Neuron (in vitro differentiated cells): ENCODE measurements around the gene ATG2A.

ENCODE experiments used
- H2AFZ ChIP-seq: one replicate; pipeline ENCODE4 v1.6.1; 2013; ENCODE audit warnings: low read depth, mild to moderate bottlenecking, inconsistent platforms, low read length, moderate library complexity
- H3K27me3 ChIP-seq: one replicate; pipeline ENCODE4 v1.6.1; 2013; ENCODE audit warnings: low read length; ENCODE audit not compliant: insufficient read depth
- H3K36me3 ChIP-seq: one replicate; pipeline ENCODE4 v1.6.1; 2013; ENCODE audit warnings: low read length; ENCODE audit not compliant: insufficient read depth
- H3K4me1 ChIP-seq: one replicate; pipeline ENCODE4 v1.6.1; 2013; ENCODE audit warnings: low read length; ENCODE audit not compliant: insufficient read depth
- H3K4me3 ChIP-seq: 2 replicates; pipeline ENCODE4 v1.5.1; 2013; ENCODE audit warnings: mild to moderate bottlenecking, low read length, moderate library complexity
- H3K9me3 ChIP-seq: one replicate; pipeline ENCODE4 v1.6.1; 2013; ENCODE audit warnings: low read length

ATG2A gene

GRCh38 chr11:64916775-64917662, at the start of gene ATG2A:
ATG2A (minus strand) TSS chr11:64917209; CDS start chr11:64917135, 74 bp downstream.
- Histone ChIP-seq H3K4me1 (peaks cover 17% of the 10 kb centered on the region), H3K4me3 (peak within 1 kb of the TSS; percentile 79), H3K36me3 (peaks cover 13% of the 10 kb centered on the region), H3K27me3 (no peaks in the 10 kb centered on the region), H2AFZ (peak within 1 kb of the TSS; percentile 78), H3K9me3 (no peaks in the 10 kb centered on the region)

GRCh38 chr11:64963072-64963631, 46.1 kb upstream of the ATG2A start:
- Histone ChIP-seq H3K4me1 (no peaks in the 10 kb centered on the region), H3K4me3 (no peak overlapping the region), H3K36me3 (no peaks in the 10 kb centered on the region), H3K9me3 (no peaks in the 10 kb centered on the region), H3K27me3 (peaks cover 5% of the 10 kb centered on the region), H2AFZ (no peak overlapping the region)

DNA sequence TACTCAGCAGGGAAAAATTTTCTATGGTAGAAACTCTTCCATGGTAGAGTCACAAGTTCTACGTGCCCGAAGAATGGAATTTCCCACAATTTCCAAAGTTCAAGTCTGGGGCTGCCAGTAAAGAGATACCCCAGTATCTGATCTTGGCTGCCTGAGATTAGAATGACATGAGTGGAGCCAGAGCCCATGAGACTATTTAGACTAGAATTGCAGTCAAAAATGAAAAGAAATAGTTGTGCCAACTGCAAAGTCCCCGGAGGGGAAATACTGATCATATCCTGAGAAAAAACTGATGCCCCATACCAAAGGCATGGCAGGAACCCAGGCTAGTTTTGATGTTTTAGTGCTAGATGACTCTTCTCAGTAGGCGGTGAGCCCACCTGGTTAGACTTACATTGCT, 43.7 kb upstream of the ATG2A start:
- no peak overlapping the region for H2AFZ ChIP-seq
- H3K27me3 ChIP-seq = peaks cover 3% of the 10 kb centered on the region
- no peak overlapping the region for H3K4me3 ChIP-seq
- no peaks in the 10 kb centered on the region for H3K9me3 ChIP-seq
- no peaks in the 10 kb centered on the region for H3K4me1 ChIP-seq
- H3K36me3 ChIP-seq = no peaks in the 10 kb centered on the region

- H3K27me3 ChIP-seq = peaks cover 3% of the 10 kb centered on the region
Measured at GRCh38 chr11:64959498-64959897, 42.5 kb upstream of the ATG2A start.

DNA sequence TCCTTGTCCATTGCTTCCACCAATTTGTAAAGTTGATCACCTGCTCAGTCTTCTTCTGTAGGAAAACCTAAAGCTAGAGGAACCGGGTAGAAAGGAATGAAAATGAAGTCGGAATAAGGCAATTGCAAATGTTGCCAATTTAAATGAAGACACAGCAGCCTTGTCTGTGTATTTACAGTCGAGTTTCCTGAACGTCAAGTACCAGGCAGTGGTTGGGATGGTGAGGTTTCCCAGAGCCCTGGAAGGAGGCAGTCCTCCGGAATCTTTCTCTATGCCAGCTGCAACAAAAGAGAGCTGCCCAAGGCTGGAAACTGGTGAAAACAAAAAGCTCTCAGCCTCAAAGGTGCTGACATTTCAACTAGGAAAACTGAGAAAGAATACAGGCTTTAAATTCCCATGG, 37.2 kb upstream of the ATG2A start:
- H3K36me3 ChIP-seq = no peaks in the 10 kb centered on the region

More at GRCh38 chr11:64959498-64959897, 42.5 kb upstream of the ATG2A start:
- Histone ChIP-seq H2AFZ (no peak overlapping the region), H3K36me3 (no peaks in the 10 kb centered on the region), H3K4me1 (no peaks in the 10 kb centered on the region), H3K9me3 (no peaks in the 10 kb centered on the region), H3K4me3 (no peak overlapping the region)

DNA sequence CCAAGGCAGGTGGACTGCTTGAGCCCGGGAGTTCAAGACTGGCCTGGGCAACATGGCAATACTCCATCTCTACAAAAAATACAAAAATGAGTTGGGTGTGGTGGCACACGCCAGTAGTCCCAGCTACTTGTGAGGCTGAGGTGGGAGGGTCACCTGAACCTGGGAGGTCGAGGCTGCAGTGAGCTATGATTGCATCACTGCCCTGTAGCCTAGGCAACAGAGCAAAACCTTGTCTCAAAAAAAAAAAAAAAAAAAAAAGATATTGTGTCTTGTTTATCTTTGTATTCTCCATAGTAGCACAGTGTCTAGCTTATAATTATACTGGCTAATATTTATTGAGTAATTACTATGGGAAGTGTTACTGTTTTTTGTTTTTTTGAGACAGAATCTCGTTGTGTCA, 34.5 kb upstream of the ATG2A start:
- Histone ChIP-seq H3K4me3 (no peak overlapping the region), H3K27me3 (peaks cover 7% of the 10 kb centered on the region), H3K36me3 (no peaks in the 10 kb centered on the region), H3K9me3 (no peaks in the 10 kb centered on the region), H3K4me1 (no peaks in the 10 kb centered on the region), H2AFZ (no peak overlapping the region)

More for the DNA sequence above, 37.2 kb upstream of the ATG2A start:
- H3K4me1 ChIP-seq = no peaks in the 10 kb centered on the region
- H3K27me3 ChIP-seq = peaks cover 4% of the 10 kb centered on the region
- no peaks in the 10 kb centered on the region for H3K9me3 ChIP-seq
- H3K4me3 ChIP-seq = no peak overlapping the region
- no peak overlapping the region for H2AFZ ChIP-seq

GRCh38 chr11:64947208-64947814, 30.3 kb upstream of the ATG2A start:
- Histone ChIP-seq H3K27me3 (peaks cover 16% of the 10 kb centered on the region), H3K4me1 (no peaks in the 10 kb centered on the region), H2AFZ (no peak overlapping the region), H3K9me3 (no peaks in the 10 kb centered on the region), H3K36me3 (no peaks in the 10 kb centered on the region), H3K4me3 (no peak overlapping the region)

- Histone ChIP-seq H3K36me3 (peaks cover 3% of the 10 kb centered on the region), H3K27me3 (peaks cover 35% of the 10 kb centered on the region), H3K4me3 (no peak overlapping the region), H3K9me3 (no peaks in the 10 kb centered on the region), H2AFZ (no peak overlapping the region), H3K4me1 (peaks cover 9% of the 10 kb centered on the region)
Measured at GRCh38 chr11:64936539-64936938, 19.5 kb upstream of the ATG2A start.

DNA sequence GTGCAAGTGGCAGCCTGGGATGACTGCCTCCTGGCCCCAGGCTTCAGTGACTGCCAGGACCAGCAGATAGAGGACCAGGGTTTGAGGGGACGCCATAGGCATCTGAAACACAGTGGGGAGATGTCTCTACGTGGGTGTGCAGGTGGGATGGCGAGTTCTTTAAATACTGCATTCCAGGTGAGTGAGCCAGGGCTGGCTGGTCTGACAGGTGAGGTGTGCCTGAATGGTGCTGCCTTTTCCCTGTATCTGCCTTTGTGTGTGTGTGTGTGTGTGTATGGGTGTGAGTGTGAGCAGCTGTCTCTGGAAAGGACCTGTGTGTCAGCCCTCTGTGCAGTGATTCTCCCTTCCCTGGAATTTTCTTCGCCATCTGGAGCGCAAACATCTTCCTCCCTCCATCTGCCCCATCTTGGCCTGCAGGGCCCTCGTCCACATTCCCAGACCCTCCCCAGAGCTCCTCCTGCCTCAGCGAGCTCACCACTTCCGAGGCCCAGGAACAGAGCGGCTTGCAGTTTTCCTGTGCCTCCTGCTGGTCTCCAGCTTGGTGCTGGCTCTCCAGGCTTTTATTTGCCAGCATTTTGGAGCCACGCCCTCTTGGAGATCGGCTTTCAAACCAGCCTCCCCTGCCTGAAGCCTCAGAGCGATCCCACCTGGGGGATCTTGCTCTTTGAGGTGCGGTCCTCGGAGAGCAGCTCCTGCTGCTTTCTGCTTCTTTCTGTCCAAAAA, 18.5 kb upstream of the ATG2A start, which contains the start of gene GPHA2:
TSS of gene GPHA2 (minus strand) at position 535 of the 723 bp plus-strand sequence. CDS start at position 102, 433 bp downstream.
- Histone ChIP-seq H2AFZ (no peak within 1 kb of the TSS), H3K36me3 (peaks cover 3% of the 10 kb centered on the region), H3K27me3 (peaks cover 34% of the 10 kb centered on the region)

DNA sequence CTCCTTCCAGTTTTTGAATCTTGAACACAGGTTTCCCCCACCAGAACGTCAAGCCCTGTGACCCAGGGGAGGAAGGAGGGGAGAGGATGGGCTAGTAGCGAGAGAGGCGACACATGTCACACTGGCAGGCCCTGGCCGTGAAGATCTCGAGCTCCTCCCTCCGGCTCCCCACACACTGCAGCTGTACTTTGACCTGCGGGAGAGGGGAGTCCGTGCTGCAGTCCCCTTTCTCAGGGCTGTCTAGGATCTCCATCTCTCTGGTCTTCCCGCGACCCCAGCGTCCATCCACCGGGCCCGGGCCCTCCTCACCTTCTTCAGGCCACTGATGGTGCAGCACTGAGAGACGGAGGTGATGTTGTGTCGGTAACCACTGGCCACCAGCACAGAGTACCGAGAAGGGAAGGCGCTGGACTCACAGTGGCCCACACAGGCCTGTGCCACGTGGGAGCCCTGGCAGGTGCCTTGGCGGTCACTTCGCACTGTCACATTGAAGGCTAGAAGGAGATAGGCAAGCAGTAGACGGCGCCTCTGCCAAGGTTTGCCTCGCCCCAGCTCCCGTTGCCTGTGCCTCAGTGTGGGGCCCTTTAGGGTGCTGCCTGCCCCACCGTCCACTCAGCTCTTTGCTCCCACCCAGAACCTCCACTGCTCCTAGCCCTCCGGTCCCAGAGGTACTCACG, 17.8 kb upstream of the ATG2A start:
- H3K4me1 ChIP-seq = peaks cover 9% of the 10 kb centered on the region
- H2AFZ ChIP-seq = no peak overlapping the region
- H3K9me3 ChIP-seq = no peaks in the 10 kb centered on the region
- peaks cover 28% of the 10 kb centered on the region for H3K27me3 ChIP-seq
- H3K4me3 ChIP-seq = no peak overlapping the region
- peaks cover 5% of the 10 kb centered on the region for H3K36me3 ChIP-seq

More for the DNA sequence above, 18.5 kb upstream of the ATG2A start, which contains the start of gene GPHA2:
- Histone ChIP-seq H3K4me3 (no peak within 1 kb of the TSS), H3K4me1 (peaks cover 9% of the 10 kb centered on the region), H3K9me3 (no peaks in the 10 kb centered on the region)

DNA sequence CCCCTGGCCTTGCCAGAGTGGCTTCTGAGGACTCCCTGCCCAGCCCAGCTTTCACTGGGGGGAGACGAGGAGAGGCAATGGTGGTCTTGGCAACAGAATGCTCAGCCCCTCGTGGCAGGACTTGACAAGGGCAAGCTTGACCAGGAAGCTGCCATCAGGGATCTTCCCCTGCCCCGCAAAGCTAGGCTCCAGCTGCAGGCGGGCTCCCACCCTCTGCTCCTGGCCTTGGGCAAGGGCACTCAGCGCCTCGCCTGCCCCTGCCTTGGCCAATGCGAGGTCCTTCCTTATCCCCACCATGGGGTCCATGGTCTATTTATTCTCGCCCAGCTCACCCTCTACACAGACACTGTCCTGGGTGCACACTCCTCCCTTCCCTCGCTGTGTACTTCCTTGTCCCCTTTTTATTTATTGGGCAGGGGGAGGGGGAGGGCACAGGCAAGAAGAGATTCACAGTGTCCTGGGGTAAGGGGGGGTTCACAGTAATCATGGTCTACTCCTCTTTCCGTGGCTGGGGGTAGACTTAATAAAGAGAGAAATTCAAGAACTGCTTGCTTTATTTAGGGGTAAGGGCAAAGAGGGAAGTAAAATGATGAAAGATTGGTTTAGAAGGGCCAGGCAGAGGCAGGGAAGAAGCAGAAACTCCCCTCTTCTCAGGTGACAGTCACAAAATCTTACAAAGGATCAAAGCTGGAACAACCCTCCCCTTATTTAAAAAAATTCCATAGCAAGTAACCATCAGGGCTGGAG, 17.1 kb upstream of the ATG2A start:
- Histone ChIP-seq H3K9me3 (no peaks in the 10 kb centered on the region), H3K27me3 (peaks cover 21% of the 10 kb centered on the region), H3K36me3 (peaks cover 5% of the 10 kb centered on the region), H2AFZ (no peak overlapping the region), H3K4me1 (peaks cover 9% of the 10 kb centered on the region), H3K4me3 (no peak overlapping the region)
